ENCODE data around the gene IRS4.

IRS4 gene

GRCh38 chrX:108736509-108737479 is at the start of gene IRS4:
Gene IRS4 (minus strand): TSS chrX:108736563.
- FAIRE-seq, result no peak

GRCh38 chrX:108772549-108772948 is 36.2 kb upstream of the IRS4 start:
- no peak for FAIRE-seq

GRCh38 chrX:108763559-108763958 is 27.2 kb upstream of the IRS4 start:
- FAIRE-seq, result no peak

- FAIRE-seq, result no peak
Observed at GRCh38 chrX:108740299-108740774, 4.0 kb upstream of the IRS4 start.

- FAIRE-seq, result no peak
Observed at GRCh38 chrX:108737754-108738153, 1.4 kb upstream of the IRS4 start.

- no peak for FAIRE-seq
Observed at GRCh38 chrX:108735679-108736508, 469 bp downstream of the IRS4 start.

- no peak for FAIRE-seq
Observed at GRCh38 chrX:108735091-108735678, 1.2 kb downstream of the IRS4 start.

GRCh38 chrX:108734426-108734825 is 1.9 kb downstream of the IRS4 start:
- no peak for FAIRE-seq

GRCh38 chrX:108732630-108733321 is 3.6 kb downstream of the IRS4 start:
- FAIRE-seq, result no peak

GRCh38 chrX:108731153-108731552 is 5.2 kb downstream of the IRS4 start:
- no peak for FAIRE-seq

GRCh38 chrX:108726748-108727147 is 9.6 kb downstream of the IRS4 start:
- no peak for FAIRE-seq

- no peak for FAIRE-seq
Observed at GRCh38 chrX:108722561-108722960, 13.8 kb downstream of the IRS4 start.

- no peak for FAIRE-seq
Observed at GRCh38 chrX:108712886-108713285, 23.5 kb downstream of the IRS4 start.

GRCh38 chrX:108704839-108705238 is 31.5 kb downstream of the IRS4 start:
- FAIRE-seq, result peak; percentile 21

- FAIRE-seq, result no peak
Observed at GRCh38 chrX:108702530-108702929, 33.8 kb downstream of the IRS4 start.

GRCh38 chrX:108701633-108702032 is 34.7 kb downstream of the IRS4 start:
- FAIRE-seq, result no peak

GRCh38 chrX:108699368-108699767 is 37.0 kb downstream of the IRS4 start:
- FAIRE-seq, result peak; percentile 97

GRCh38 chrX:108696690-108697089 is 39.7 kb downstream of the IRS4 start:
- FAIRE-seq, result no peak

Data from islet of Langerhans (tissue), 1 donor.